Stimulated activated CD4-positive, alpha-beta T cell treated with anti-CD3 and anti-CD28 coated beads, TNF-alpha, amount 100 ng/mL, for 1 hour (primary cell): ENCODE measurements around the gene FLNB.
A peak's percentile ranks its signal among the peaks of the same experiment; 100 is the strongest.

ENCODE experiments used
- DNase-seq, 3 donors: peaks; one replicate each; pipeline ENCODE4 v3.0.0-alpha.2; 2020; ENCODE audit warnings: low read depth in 3 of 3, low spot score in 1 of 3

FLNB gene

GRCh38 chr3:58008141-58009025 is at the start of gene FLNB:
Gene FLNB (plus strand): TSS chr3:58008422. CDS start chr3:58008565, 143 bp downstream.
- DNase-seq, result peak in 2 of 3 donors; percentile 62 to 77

- no peak for DNase-seq
Measured at GRCh38 chr3:57958642-57959422, 49.4 kb upstream of the FLNB start.

- DNase-seq, result no peak
Measured at GRCh38 chr3:57959423-57960173, 48.6 kb upstream of the FLNB start.

GRCh38 chr3:57960174-57960505 is 48.1 kb upstream of the FLNB start:
- no peak for DNase-seq

GRCh38 chr3:57961177-57961827 is 46.9 kb upstream of the FLNB start:
- no peak for DNase-seq

- no peak for DNase-seq
Measured at GRCh38 chr3:57961828-57962447, 46.3 kb upstream of the FLNB start.

GRCh38 chr3:57962448-57962834 is 45.8 kb upstream of the FLNB start:
- DNase-seq, result no peak

- DNase-seq, result no peak
Measured at GRCh38 chr3:57963811-57964346, 44.3 kb upstream of the FLNB start.

GRCh38 chr3:57966829-57967228 is 41.4 kb upstream of the FLNB start:
- DNase-seq, result no peak

GRCh38 chr3:57967590-57967989 is 40.6 kb upstream of the FLNB start:
- DNase-seq, result no peak

- DNase-seq, result no peak
Measured at GRCh38 chr3:57968501-57968900, 39.7 kb upstream of the FLNB start.

- DNase-seq, result no peak
Measured at GRCh38 chr3:57971975-57972374, 36.2 kb upstream of the FLNB start.

GRCh38 chr3:57972531-57973111 is 35.6 kb upstream of the FLNB start:
- DNase-seq, result no peak

GRCh38 chr3:57973715-57974477 is 34.3 kb upstream of the FLNB start:
- DNase-seq, result no peak

- DNase-seq, result no peak
Measured at GRCh38 chr3:57974796-57975388, 33.3 kb upstream of the FLNB start.

GRCh38 chr3:57977818-57978235 is 30.4 kb upstream of the FLNB start:
- no peak for DNase-seq

- no peak for DNase-seq
Measured at GRCh38 chr3:57978316-57978715, 29.9 kb upstream of the FLNB start.

- no peak for DNase-seq
Measured at GRCh38 chr3:57980416-57980815, 27.8 kb upstream of the FLNB start.
